Rectal smooth muscle tissue (tissue), 1 donor: Measurements from ENCODE around the gene PIWIL4.
A peak's percentile ranks its signal among the peaks of the same experiment; 100 is the strongest.

Experiments
- H3K27ac ChIP-seq: one replicate; pipeline ENCODE4 v1.7.0; 2013; ENCODE audit warnings: low read depth, low read length, inconsistent platforms
- H3K27me3 ChIP-seq: one replicate; pipeline ENCODE4 v1.7.0; 2013; ENCODE audit warnings: low read length; ENCODE audit not compliant: control insufficient read depth, insufficient read depth
- H3K36me3 ChIP-seq: one replicate; pipeline ENCODE4 v1.7.0; 2013; ENCODE audit warnings: low read length; ENCODE audit not compliant: control insufficient read depth, insufficient read depth
- H3K4me1 ChIP-seq: one replicate; pipeline ENCODE4 v1.7.0; 2013; ENCODE audit warnings: low read length; ENCODE audit not compliant: control insufficient read depth, insufficient read depth
- H3K4me3 ChIP-seq: one replicate; pipeline ENCODE4 v1.7.0; 2013; ENCODE audit warnings: low read length
- H3K9ac ChIP-seq: one replicate; pipeline ENCODE4 v1.7.0; 2013; ENCODE audit warnings: low read length

Gene PIWIL4

GRCh38 chr11:94664346-94664745 lies 97.2 kb downstream of the PIWIL4 start:
- no peaks in the 10 kb centered on the region for H3K4me1 ChIP-seq
- no peak overlapping the region for H3K9ac ChIP-seq
- no peak overlapping the region for H3K27ac ChIP-seq
- no peaks in the 10 kb centered on the region for H3K36me3 ChIP-seq
- H3K27me3 ChIP-seq: no peaks in the 10 kb centered on the region
- H3K4me3 ChIP-seq: no peak overlapping the region

- Histone ChIP-seq H3K4me1 (no peaks in the 10 kb centered on the region), H3K36me3 (no peaks in the 10 kb centered on the region), H3K27ac (no peak overlapping the region), H3K27me3 (no peaks in the 10 kb centered on the region), H3K4me3 (no peak overlapping the region), H3K9ac (peak overlapping the region; percentile 32)
Observed at GRCh38 chr11:94665116-94665659, 98.0 kb downstream of the PIWIL4 start.

DNA sequence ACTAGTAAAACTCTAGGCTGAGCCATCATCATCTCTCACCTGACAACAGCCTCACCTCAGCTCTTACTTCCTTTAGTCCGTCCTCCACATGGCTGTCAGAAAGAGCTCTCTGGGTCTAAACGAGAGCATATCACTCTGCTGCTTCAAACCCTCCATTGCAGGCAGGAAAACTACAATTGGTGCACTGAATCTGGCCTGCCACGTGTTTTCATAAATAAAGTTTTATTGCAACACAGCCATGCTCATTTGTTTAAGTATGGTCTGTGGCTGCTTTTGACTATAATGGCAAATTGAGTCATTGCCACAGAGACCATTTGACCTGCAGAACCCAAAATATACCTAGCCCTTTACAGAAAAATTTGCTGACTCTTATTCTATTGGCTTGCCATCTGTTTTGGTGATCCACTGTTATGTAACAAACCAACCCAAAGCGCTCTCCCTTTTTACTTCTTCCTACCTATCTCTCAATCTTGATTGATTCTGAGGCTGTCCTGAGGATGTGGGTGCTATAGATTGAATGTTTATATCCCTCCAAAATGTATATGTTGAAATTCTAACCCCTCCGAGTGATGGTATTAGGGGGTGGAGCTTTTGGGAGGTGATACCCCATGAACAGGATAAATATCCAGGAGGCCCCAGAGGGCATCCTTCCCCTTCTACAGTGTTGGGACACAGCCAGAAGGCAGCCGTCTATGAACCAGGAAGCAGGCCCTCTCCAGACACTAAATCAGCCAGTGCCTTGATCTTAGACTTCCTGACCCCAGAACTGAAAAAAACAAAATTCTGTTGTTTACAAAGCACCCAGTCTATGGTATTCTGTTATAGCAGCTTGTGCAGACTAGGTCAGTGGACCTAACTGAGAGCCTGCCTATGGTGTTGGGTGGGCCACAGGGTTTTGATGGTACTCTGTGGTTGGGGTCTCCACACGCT lies 99.9 kb downstream of the PIWIL4 start:
- Histone ChIP-seq H3K36me3 (no peaks in the 10 kb centered on the region), H3K4me1 (no peaks in the 10 kb centered on the region), H3K27me3 (no peaks in the 10 kb centered on the region)

DNA sequence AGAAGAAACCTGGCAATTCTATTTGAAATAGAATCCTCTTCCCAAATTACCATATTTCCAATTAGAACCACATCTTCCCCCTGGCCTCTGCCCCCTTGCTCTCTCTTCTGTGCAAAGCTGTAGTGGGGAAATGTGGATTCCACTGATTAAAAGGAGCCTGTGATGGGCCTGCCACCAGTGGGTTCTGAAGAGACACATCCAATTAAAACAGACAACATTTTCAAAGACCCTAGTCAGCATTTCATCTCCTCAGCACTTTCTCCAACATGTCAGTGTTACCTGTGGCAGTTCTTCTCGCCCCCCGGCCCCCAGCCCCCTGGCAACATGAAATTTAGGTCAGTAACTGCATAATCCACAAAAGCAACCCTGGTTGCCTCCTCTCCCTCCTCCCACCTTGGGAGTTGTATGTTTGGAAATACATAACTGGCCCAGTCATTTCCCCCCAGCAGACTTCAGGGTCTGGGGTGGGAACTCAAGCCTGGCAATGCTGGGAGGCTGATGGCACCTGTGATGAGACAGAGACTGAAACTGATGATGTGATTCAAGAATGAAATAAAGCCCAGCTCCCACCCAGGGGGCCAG lies 101.1 kb downstream of the PIWIL4 start:
- Histone ChIP-seq H3K4me1 (no peaks in the 10 kb centered on the region), H3K27me3 (no peaks in the 10 kb centered on the region), H3K36me3 (no peaks in the 10 kb centered on the region), H3K27ac (no peak overlapping the region), H3K9ac (no peak overlapping the region), H3K4me3 (no peak overlapping the region)

More for the DNA sequence above, 99.9 kb downstream of the PIWIL4 start:
- Histone ChIP-seq H3K9ac (no peak overlapping the region), H3K27ac (no peak overlapping the region), H3K4me3 (no peak overlapping the region)

DNA sequence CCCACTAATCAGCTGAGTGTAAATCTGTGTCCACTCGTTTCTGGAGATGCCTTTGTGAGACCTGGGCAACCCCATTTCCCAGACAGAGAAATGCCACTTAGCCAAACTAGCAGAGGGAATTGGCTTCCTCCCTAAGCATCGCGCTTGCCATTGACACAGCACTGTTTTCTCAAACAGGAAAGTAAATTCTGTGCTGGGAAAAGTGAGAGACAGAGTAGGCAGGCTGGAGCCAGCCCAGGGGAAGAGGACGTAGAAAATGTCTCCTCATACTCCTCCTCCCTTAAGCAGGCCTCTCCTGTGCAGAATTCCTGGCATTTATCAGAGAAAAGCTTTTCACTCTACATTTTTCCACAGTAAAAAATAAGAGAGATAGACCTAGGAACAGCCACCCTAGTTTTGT lies 101.9 kb downstream of the PIWIL4 start:
- H3K4me3 ChIP-seq: no peak overlapping the region
- H3K27me3 ChIP-seq: no peaks in the 10 kb centered on the region
- H3K9ac ChIP-seq: no peak overlapping the region
- no peak overlapping the region for H3K27ac ChIP-seq
- H3K36me3 ChIP-seq: no peaks in the 10 kb centered on the region
- peaks cover 5% of the 10 kb centered on the region for H3K4me1 ChIP-seq
